GM18526 (cell line): Measurements from ENCODE around the gene GPR183.

Experiments used
- POLR2A ChIP-seq: IDR thresholded peaks from 3 replicates; pipeline ENCODE4 v1.6.1; 2011; ENCODE audit not compliant: insufficient read length; ENCODE audit errors: extremely low read depth

The GPR183 gene

DNA sequence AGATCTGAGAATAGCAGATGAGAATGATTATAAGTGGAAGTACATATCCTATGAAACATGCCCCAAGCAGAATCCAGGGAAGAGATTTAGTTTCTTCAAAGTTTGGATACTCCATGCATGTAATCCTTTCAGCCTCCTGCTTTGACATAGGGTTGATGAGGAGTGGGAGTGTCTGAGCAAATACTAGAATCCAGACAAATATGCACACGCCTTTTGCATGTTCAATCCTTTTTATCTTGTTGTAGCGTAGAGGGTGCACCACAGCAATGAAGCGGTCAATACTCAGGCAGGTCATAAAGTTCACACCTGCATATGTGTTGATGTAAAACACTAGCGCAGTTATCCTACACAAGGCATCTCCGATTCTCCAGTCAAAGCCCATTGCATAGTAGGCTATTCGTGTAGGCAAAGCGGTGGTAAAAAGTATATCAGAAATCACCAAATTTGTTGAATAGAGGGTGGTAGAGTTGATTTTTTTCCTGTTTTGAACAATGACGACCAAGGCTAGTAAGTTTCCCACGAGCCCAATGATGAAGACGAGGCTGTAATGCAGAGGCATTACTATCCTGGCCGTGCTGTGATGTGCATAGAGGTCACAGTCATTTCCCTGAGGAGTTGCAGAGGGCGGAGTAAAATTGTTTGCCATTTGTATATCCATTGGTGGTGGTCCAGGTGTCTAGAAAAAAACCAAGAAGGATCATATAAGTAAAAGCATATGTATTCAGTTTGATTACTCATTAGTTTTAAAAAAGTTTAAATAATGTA is 11.5 kb downstream of the GPR183 start:
- TF ChIP-seq POLR2A: no peak

GRCh38 chr13:99294958-99295357 is 12.2 kb downstream of the GPR183 start:
- no peak for TF ChIP-seq POLR2A

DNA sequence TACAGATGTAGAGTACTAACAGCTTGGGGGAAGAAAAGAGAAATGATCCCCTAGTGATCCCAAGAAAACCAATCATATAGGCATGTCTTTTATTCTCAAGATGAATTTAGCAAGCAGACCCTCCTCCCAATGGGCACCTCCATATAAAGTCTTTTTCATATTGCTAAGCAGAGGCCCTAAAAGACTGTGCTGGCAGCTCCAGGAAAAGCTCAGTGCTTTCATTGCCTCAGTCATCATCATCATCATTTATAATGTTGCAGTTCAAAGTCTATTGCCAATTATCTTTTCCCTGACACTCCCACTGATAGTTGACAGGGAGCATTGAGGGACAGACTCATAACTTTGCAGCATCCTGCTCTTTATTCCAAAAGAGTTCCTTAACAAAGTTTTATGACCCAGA is 13.0 kb downstream of the GPR183 start:
- no peak for TF ChIP-seq POLR2A

GRCh38 chr13:99293178-99293577 is 14.0 kb downstream of the GPR183 start:
- no peak for TF ChIP-seq POLR2A

DNA sequence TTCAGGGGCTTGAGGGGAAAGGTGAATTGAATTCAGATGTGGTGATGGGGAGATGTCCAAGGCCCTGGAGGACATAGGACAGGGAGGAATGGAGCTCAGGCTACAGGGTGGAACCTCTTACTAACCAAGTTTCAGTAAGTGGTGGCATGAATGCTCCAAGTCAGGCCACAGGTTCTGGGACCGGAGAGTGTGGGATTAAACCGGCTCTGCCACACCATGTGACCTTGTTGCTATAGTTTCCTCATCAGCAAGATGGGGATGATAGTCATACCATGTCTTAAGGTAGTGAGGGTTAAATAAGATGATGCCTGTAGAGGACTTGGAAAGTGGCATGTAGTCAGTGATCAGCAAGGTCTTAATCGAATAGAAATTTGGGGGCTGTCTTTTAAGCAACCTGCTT is 16.3 kb downstream of the GPR183 start:
- no peak for TF ChIP-seq POLR2A

GRCh38 chr13:99289674-99290337 is 17.4 kb downstream of the GPR183 start:
- TF ChIP-seq POLR2A: no peak

DNA sequence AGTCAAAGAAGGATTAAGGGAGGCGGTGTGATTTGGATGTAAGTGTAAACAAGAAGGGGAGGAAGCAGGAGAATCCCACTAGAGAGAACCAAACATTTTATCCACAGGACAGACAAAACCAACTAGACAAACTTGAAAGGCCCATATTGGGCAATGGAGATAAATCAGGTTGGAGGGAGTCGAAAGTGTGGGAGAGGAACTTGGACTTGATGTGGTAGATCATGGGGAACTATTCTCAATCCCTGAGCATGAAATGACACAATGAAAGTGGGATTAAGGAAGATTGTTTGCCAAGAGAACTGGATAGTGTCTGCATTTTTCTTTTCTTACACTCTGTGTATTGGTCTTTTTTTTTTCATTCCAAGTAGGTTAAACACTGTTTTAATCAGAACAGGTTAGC is 17.9 kb downstream of the GPR183 start:
- TF ChIP-seq POLR2A: no peak

- TF ChIP-seq POLR2A: no peak
Measured at GRCh38 chr13:99288089-99288488, 19.1 kb downstream of the GPR183 start.

DNA sequence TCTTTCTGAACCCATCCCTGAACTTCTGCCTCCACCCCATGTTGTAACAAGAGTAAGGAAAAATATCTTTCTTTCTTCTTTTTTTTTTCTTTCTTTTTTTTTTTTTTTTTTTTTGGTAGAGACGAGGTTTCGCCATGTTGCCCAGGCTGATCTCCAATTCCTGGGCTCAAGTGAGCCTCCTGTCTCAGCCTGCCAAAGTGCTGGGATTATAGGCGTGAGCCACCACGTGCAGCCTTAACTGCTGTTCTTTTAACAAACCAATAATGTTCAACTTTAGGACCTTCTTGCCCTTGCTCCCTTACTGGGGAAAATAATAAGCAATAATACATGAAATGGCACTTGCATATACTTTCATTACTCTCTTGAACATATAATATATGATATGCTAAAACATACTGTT is 19.6 kb downstream of the GPR183 start:
- TF ChIP-seq POLR2A: no peak

- TF ChIP-seq POLR2A: no peak
Measured at GRCh38 chr13:99285432-99286182, 21.6 kb downstream of the GPR183 start.

- TF ChIP-seq POLR2A: no peak
Measured at GRCh38 chr13:99282264-99283231, 24.7 kb downstream of the GPR183 start.

DNA sequence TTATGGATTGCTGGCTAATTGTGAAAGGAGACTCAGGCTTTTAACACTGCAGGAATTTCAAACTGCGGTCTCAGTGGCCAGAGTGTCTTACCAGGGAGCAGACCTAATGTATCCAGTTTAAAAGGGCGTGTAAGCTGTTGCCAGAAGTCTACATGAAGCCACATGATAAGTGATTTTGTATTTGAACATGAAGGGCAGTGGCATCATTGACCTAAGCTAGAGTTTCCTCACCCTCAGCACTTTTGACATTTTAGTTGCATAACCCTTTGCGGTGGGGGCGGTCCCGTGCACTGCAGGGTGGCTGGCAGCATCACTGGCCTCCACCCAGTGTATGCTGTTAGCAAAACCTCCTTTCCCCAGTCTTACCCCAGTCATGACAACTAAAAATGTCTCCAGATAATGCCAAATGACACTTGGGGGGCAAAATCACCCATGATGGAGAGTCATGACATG is 25.4 kb downstream of the GPR183 start:
- no peak for TF ChIP-seq POLR2A

GRCh38 chr13:99280166-99280565 is 27.0 kb downstream of the GPR183 start:
- no peak for TF ChIP-seq POLR2A

- no peak for TF ChIP-seq POLR2A
Measured at GRCh38 chr13:99279637-99280036, 27.6 kb downstream of the GPR183 start.

DNA sequence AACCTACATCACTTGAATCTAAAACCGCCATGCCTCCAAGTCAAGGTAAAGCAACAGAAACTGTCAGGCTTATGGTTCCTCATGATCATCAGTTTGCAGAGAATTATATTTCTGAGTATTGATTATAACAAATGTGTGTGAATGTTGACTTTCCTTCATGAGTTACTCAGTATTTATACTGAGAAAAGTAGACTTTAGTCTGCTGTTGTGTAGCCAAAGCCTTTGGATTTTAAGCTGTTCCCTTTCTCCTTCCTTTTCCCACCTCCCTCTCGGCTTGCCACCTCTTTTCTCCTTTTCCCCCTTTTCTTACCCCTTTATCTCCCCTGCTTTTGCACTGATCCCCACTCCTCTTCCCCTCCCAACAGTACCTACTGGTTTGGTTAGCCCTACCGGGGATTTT is 28.4 kb downstream of the GPR183 start:
- no peak for TF ChIP-seq POLR2A
